Measurements from ENCODE around the gene COL2A1. TPM values are rescaled to one million over a fixed set of nuclear protein-coding genes. Genes with fewer than 3 reads are reported as not detected.

The COL2A1 gene
- total RNA-seq, 1 experiment from 2014 or later, result 1.4 TPM

DNA sequence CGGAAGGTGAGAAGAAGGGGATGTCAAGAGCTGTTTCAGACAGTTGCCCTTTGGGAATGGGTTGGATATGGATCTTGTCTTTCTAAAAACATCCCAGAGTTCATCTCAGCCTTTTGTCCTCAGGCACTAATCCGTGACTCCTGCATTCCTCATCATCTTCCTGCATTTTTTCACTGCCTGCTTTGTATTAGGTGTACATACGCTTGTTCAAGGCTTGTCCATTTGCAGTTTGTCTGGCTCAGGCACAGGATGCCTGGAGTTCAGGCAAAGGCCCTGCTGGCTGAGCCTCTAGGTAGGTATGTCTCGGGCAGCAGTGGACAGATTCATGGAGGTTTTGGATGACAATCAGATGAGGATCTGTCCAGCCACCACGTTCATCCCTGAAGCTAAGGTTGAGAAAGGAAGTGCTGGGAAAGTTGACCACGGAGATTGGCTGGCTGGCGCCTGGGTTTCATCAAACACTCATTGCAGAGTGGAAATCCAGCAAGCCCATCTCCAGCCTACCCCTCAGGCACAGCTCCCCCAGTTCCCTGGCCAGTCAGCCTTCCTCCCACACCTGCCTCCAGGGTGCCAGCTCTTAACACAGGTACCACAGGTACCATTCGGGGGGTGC lies 53.3 kb downstream of the COL2A1 start:
- DNase-seq (ENCODE audit: low read depth, low spot score) (no peak), ATAC-seq (no peak)
- peaks cover 3% of the 10 kb centered on the region; the same call in 1 of the 2 replicates for H3K27me3 ChIP-seq (ENCODE audit: control insufficient read depth, insufficient read depth, low read length)
- ChIA-PET POLR2A (no interaction called here), CTCF (interaction anchor here (0.7 kb wide), 1 partner anchor 211 kb away, joined by 3 read pairs; no protein-coding TSS in a partner anchor)
- no peak for TF ChIP-seq TCF7L2 (IDR thresholded peaks at IDR 0.05; ENCODE audit: low read depth, low read length)
- no peak for TF ChIP-seq SIN3A (IDR thresholded peaks at IDR 0.05; ENCODE audit: borderline replicate concordance, insufficient read depth, low read depth, low read length)
- TF ChIP-seq, protein P1, sequence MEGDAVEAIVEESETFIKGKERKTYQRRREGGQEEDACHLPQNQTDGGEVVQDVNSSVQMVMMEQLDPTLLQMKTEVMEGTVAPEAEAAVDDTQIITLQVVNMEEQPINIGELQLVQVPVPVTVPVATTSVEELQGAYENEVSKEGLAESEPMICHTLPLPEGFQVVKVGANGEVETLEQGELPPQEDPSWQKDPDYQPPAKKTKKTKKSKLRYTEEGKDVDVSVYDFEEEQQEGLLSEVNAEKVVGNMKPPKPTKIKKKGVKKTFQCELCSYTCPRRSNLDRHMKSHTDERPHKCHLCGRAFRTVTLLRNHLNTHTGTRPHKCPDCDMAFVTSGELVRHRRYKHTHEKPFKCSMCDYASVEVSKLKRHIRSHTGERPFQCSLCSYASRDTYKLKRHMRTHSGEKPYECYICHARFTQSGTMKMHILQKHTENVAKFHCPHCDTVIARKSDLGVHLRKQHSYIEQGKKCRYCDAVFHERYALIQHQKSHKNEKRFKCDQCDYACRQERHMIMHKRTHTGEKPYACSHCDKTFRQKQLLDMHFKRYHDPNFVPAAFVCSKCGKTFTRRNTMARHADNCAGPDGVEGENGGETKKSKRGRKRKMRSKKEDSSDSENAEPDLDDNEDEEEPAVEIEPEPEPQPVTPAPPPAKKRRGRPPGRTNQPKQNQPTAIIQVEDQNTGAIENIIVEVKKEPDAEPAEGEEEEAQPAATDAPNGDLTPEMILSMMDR (IDR thresholded peaks at IDR 0.05), result no peak
- no peak for TF ChIP-seq POLR2AphosphoS5 (IDR thresholded peaks at IDR 0.05; ENCODE audit: low read depth, low read length)
- no peaks in the 10 kb centered on the region for H3K36me3 ChIP-seq (ENCODE audit: control insufficient read depth, insufficient read depth, low read length)
- no peak overlapping the region for H3K4me3 ChIP-seq (ENCODE audit: low read depth in 2 of 2, low read length in 2 of 2)
- no peaks in the 10 kb centered on the region for H3K9me3 ChIP-seq (ENCODE audit: control insufficient read depth, insufficient read depth, low read depth, low read length)
- H3K27ac ChIP-seq (ENCODE audit: low read length), result no peak overlapping the region
- in situ Hi-C loops (cut with HindIII; ENCODE audit: low pct_unique_long_range_greater_than_20kb, low sequenced_read_pairs) (no loop called here), intact Hi-C loops (cut with micrococcal nuclease; ENCODE audit: unreplicated experiment) (loop anchor here (10.0 kb wide), 1 partner anchor 214 kb away; no protein-coding TSS in a partner anchor)
- no TSS peak for BruUV-seq (replicated peaks)
- H3K4me1 ChIP-seq (ENCODE audit: control insufficient read depth, insufficient read depth, low read length), result no peaks in the 10 kb centered on the region; the same call in 1 of the 2 replicates

DNA sequence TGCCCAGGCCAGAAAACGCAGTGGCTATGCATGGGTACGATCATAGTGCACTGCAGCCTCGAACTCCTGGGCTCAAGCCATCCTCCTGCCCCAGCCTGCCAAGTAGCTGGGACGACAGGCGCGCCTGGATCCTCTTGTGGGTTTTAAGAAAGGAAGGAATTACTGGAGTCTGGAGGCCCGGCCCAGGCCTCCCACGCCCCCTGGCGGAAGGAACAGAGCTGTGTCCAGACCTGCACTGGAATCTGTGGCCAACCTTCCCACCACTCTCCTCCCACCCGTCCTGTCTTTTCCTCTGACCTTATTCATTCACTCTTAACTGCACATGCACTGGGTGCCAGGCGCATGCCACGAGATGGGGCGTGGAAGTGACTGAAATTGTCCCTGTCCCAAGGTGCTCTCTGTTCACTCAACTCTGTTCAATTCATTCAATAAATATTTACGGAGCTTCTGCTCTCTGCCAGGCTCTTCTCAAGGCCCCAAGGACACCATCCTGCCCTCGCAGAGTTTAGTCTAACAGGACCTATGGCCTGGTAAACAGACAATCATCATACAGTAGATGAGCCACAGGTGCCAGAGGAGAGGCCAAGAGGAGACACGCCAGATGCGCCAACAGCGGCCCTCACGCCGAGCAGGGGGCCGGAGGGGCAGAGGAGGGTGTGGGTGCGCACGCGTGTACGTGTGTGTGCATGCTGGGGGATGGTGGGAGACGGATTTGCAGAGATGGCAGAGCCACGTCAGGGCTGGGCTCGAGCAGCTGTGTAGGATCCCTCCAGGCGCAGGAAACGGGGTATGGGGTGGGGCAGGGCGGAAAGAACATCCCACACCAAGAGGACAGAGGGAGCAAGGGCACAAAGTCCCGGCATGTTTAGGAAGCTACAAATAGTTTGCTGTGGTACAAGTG lies 54.6 kb downstream of the COL2A1 start:
- Histone ChIP-seq H3K27me3 (ENCODE audit: control insufficient read depth, insufficient read depth, low read length) (peaks cover 3% of the 10 kb centered on the region; the same call in 1 of the 2 replicates), H3K4me3 (ENCODE audit: low read depth in 2 of 2, low read length in 2 of 2) (no peak overlapping the region), H3K27ac (ENCODE audit: low read length) (no peak overlapping the region), H3K9me3 (ENCODE audit: control insufficient read depth, insufficient read depth, low read depth, low read length) (no peaks in the 10 kb centered on the region), H3K4me1 (ENCODE audit: control insufficient read depth, insufficient read depth, low read length) (no peaks in the 10 kb centered on the region; the same call in 1 of the 2 replicates), H3K36me3 (ENCODE audit: control insufficient read depth, insufficient read depth, low read length) (no peaks in the 10 kb centered on the region)
- ATAC-seq (peak; percentile 97), DNase-seq (ENCODE audit: low read depth, low spot score) (peak; percentile 50)
- intact Hi-C loops (cut with micrococcal nuclease; ENCODE audit: unreplicated experiment) (loop anchor here (2.0 to 10.0 kb wide), 2 partner anchors 73 to 215 kb away; no protein-coding TSS in a partner anchor), in situ Hi-C loops (cut with HindIII; ENCODE audit: low pct_unique_long_range_greater_than_20kb, low sequenced_read_pairs) (no loop called here)
- TF ChIP-seq, protein P1 (IDR thresholded peaks at IDR 0.05), result peak; percentile 97
- TF ChIP-seq TCF7L2 (IDR thresholded peaks at IDR 0.05; ENCODE audit: low read depth, low read length), result no peak
- CTCF ChIA-PET, result interaction anchor here (0.5 to 1.3 kb wide), 11 partner anchors 8 to 844 kb away, joined by 3 to 7 read pairs (median 3); partner anchors contain the start of gene VDR
- POLR2A ChIA-PET, result interaction anchor here (0.5 to 0.7 kb wide), 2 partner anchors 78 to 81 kb away, joined by 3 to 5 read pairs; no protein-coding TSS in a partner anchor
- BruUV-seq (replicated peaks), result no TSS peak

DNA sequence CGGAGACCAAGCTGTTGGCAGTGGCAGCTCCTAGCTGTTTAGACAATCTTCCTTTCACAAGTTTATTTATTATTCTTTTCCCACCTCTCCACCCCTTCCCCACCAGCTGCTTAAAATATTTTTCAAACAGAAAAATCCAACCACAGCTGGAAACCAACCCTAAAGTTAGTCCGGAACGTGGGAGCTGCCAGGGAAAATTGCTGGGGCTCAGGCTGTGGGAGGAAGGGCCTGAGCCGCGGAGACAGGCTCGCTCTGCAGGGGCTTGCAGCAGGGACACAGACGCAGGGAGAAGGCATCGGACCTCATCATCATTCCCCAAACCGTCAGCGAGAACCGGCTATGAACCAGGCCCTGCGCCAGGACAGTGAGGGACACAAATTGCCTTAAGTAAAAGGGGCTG lies 56.9 kb downstream of the COL2A1 start:
- intact Hi-C loops (cut with micrococcal nuclease; ENCODE audit: unreplicated experiment), result no loop called here

More for the DNA sequence above, 56.9 kb downstream of the COL2A1 start:
- ATAC-seq (no peak), DNase-seq (ENCODE audit: low read depth, low spot score) (no peak)
- no peaks in the 10 kb centered on the region; the same call in 1 of the 2 replicates for H3K4me1 ChIP-seq (ENCODE audit: control insufficient read depth, insufficient read depth, low read length)
- ChIA-PET POLR2A (no interaction called here), CTCF (interaction anchor here (0.7 kb wide), 1 partner anchor 122 kb away, joined by 3 read pairs; no protein-coding TSS in a partner anchor)
- no peaks in the 10 kb centered on the region for H3K9me3 ChIP-seq (ENCODE audit: control insufficient read depth, insufficient read depth, low read depth, low read length)
- TF ChIP-seq, protein P1 (IDR thresholded peaks at IDR 0.05), result no peak
- TF ChIP-seq SIN3A (IDR thresholded peaks at IDR 0.05; ENCODE audit: borderline replicate concordance, insufficient read depth, low read depth, low read length) (no peak), TCF7L2 (IDR thresholded peaks at IDR 0.05; ENCODE audit: low read depth, low read length) (no peak), POLR2AphosphoS5 (IDR thresholded peaks at IDR 0.05; ENCODE audit: low read depth, low read length) (no peak)
- TF ChIP-seq, protein P2, sequence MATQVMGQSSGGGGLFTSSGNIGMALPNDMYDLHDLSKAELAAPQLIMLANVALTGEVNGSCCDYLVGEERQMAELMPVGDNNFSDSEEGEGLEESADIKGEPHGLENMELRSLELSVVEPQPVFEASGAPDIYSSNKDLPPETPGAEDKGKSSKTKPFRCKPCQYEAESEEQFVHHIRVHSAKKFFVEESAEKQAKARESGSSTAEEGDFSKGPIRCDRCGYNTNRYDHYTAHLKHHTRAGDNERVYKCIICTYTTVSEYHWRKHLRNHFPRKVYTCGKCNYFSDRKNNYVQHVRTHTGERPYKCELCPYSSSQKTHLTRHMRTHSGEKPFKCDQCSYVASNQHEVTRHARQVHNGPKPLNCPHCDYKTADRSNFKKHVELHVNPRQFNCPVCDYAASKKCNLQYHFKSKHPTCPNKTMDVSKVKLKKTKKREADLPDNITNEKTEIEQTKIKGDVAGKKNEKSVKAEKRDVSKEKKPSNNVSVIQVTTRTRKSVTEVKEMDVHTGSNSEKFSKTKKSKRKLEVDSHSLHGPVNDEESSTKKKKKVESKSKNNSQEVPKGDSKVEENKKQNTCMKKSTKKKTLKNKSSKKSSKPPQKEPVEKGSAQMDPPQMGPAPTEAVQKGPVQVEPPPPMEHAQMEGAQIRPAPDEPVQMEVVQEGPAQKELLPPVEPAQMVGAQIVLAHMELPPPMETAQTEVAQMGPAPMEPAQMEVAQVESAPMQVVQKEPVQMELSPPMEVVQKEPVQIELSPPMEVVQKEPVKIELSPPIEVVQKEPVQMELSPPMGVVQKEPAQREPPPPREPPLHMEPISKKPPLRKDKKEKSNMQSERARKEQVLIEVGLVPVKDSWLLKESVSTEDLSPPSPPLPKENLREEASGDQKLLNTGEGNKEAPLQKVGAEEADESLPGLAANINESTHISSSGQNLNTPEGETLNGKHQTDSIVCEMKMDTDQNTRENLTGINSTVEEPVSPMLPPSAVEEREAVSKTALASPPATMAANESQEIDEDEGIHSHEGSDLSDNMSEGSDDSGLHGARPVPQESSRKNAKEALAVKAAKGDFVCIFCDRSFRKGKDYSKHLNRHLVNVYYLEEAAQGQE (IDR thresholded peaks at IDR 0.05; ENCODE audit: insufficient read depth in 1 of 2, low read depth in 2 of 2, low read length in 1 of 2), result no peak
- H3K27me3 ChIP-seq (ENCODE audit: control insufficient read depth, insufficient read depth, low read length), result no peaks in the 10 kb centered on the region
- H3K27ac ChIP-seq (ENCODE audit: low read length), result no peak overlapping the region
- in situ Hi-C loops (cut with HindIII; ENCODE audit: low pct_unique_long_range_greater_than_20kb, low sequenced_read_pairs), result no loop called here
- H3K36me3 ChIP-seq (ENCODE audit: control insufficient read depth, insufficient read depth, low read length), result no peaks in the 10 kb centered on the region
- no peak overlapping the region for H3K4me3 ChIP-seq (ENCODE audit: low read depth in 2 of 2, low read length in 2 of 2)
- no TSS peak for BruUV-seq (replicated peaks)
